Suprapubic skin (tissue), 4 donors: ENCODE data around the gene GRID1. TPM values are rescaled to one million over a fixed set of nuclear protein-coding genes. Genes with fewer than 3 reads are reported as not detected.

Experiments
- DNase-seq, 2 donors: peaks; one replicate each; pipeline ENCODE4 v3.0.0-alpha.2; 2019; ENCODE audit warnings: low spot score in 2 of 2
- H3K27ac ChIP-seq: fragments of 200-600 bp; sonication (generic); one replicate; pipeline ENCODE4 v1.5.1; 2019
- H3K27me3 ChIP-seq: fragments of 200-600 bp; sonication (generic); one replicate; pipeline ENCODE4 v1.5.1; 2019
- H3K36me3 ChIP-seq: fragments of 200-600 bp; sonication (generic); one replicate; pipeline ENCODE4 v1.5.1; 2019
- H3K4me1 ChIP-seq: fragments of 200-600 bp; sonication (generic); one replicate; pipeline ENCODE4 v1.5.1; 2019
- H3K4me3 ChIP-seq: fragments of 200-600 bp; sonication (generic); one replicate; pipeline ENCODE4 v1.5.1; 2019; ENCODE audit warnings: mild to moderate bottlenecking
- H3K9me3 ChIP-seq: fragments of 200-600 bp; sonication (generic); one replicate; pipeline ENCODE4 v1.5.1; 2019
- CTCF ChIP-seq, 2 donors: fragments of 200-600 bp in 1 of 2; fragments of 450-650 bp in 1 of 2; sonication (generic) in 1 of 2; IDR thresholded peaks; one replicate each; pipeline ENCODE4 v1.5.1; 2016 to 2019; ENCODE audit warnings: antibody characterized with exemption in 2 of 2, mild to moderate bottlenecking in 1 of 2, moderate library complexity in 1 of 2
- EP300 ChIP-seq: sonication (generic); formaldehyde crosslinking; IDR thresholded peaks from one replicate; pipeline ENCODE4 v1.6.1; 2017; ENCODE audit warnings: antibody characterized with exemption
- POLR2A ChIP-seq, 2 donors: fragments of 450-650 bp; IDR thresholded peaks; one replicate each; pipeline ENCODE4 v1.6.1; 2017; ENCODE audit warnings: antibody characterized with exemption in 2 of 2, mild to moderate bottlenecking in 2 of 2, moderate library complexity in 2 of 2
- POLR2AphosphoS5 ChIP-seq, 3 donors: sonication (generic); formaldehyde crosslinking; IDR thresholded peaks; one replicate each; pipeline ENCODE4 v1.6.1; 2017; ENCODE audit warnings: antibody characterized with exemption in 3 of 3
- WGBS: methylation state at CpG from one replicate; pipeline ENCODE4 v1.1.5; 2018; 5-methylcytosine and 5-hydroxymethylcytosine counted together
- total RNA-seq, 4 donors: library from RNA; depleted of rRNA; stranded (reverse); fragments of >200 nt; gene quantifications; one replicate each; pipeline ENCODE4 v1.1.0, GENCODE V29; 2016

Gene GRID1
- total RNA-seq, 4 donors from 2014 or later: 1.8 to 3.1 (median 2.4) TPM

- Histone ChIP-seq H3K27ac (peak overlapping the region; percentile 82), H3K36me3 (no peaks in the 10 kb centered on the region), H3K27me3 (no peaks in the 10 kb centered on the region), H3K9me3 (no peaks in the 10 kb centered on the region), H3K4me1 (peaks cover 50% of the 10 kb centered on the region), H3K4me3 (no peak overlapping the region)
- TF ChIP-seq POLR2AphosphoS5 (IDR thresholded peaks at IDR 0.05) (no peak), POLR2A (IDR thresholded peaks at IDR 0.05) (no peak), CTCF (IDR thresholded peaks at IDR 0.05) (no peak), EP300 (no peak)
- WGBS: 72% methylated on average over 4 of the region's 4 CpGs
- no peak for DNase-seq
Measured at GRCh38 chr10:85643171-85643844, 723.3 kb downstream of the GRID1 start.

- Histone ChIP-seq H3K9me3 (no peaks in the 10 kb centered on the region), H3K27me3 (no peaks in the 10 kb centered on the region), H3K36me3 (no peaks in the 10 kb centered on the region), H3K27ac (peak overlapping the region; percentile 82), H3K4me3 (no peak overlapping the region), H3K4me1 (peaks cover 44% of the 10 kb centered on the region)
- WGBS: 26% methylated on average over 4 of the region's 4 CpGs
- DNase-seq: no peak
- no peak for TF ChIP-seq POLR2A (IDR thresholded peaks at IDR 0.05)
- TF ChIP-seq CTCF (IDR thresholded peaks at IDR 0.05): no peak
- TF ChIP-seq EP300: no peak
Measured at GRCh38 chr10:85642421-85643170, 724.0 kb downstream of the GRID1 start.

GRCh38 chr10:85642082-85642420 is 724.5 kb downstream of the GRID1 start:
- H3K9me3 ChIP-seq: no peaks in the 10 kb centered on the region
- 38% methylated on average over 1 of the region's 1 CpG for WGBS
- H3K36me3 ChIP-seq: no peaks in the 10 kb centered on the region
- H3K27ac ChIP-seq: peak overlapping the region; percentile 82
- no peak for TF ChIP-seq CTCF (IDR thresholded peaks at IDR 0.05)
- no peak for TF ChIP-seq EP300
- TF ChIP-seq POLR2AphosphoS5 (IDR thresholded peaks at IDR 0.05): no peak
- TF ChIP-seq POLR2A (IDR thresholded peaks at IDR 0.05): no peak
- H3K4me3 ChIP-seq: no peak overlapping the region
- H3K4me1 ChIP-seq: peaks cover 39% of the 10 kb centered on the region
- no peaks in the 10 kb centered on the region for H3K27me3 ChIP-seq
- no peak for DNase-seq

- WGBS: 38% methylated on average over 6 of the region's 6 CpGs
- peak overlapping the region; percentile 82 for H3K27ac ChIP-seq
- no peaks in the 10 kb centered on the region for H3K27me3 ChIP-seq
- H3K4me3 ChIP-seq: no peak overlapping the region
- no peaks in the 10 kb centered on the region for H3K36me3 ChIP-seq
- TF ChIP-seq POLR2AphosphoS5 (IDR thresholded peaks at IDR 0.05): no peak
- TF ChIP-seq EP300: no peak
- no peak for TF ChIP-seq CTCF (IDR thresholded peaks at IDR 0.05)
- no peak for TF ChIP-seq POLR2A (IDR thresholded peaks at IDR 0.05)
- no peak for DNase-seq
- H3K9me3 ChIP-seq: no peaks in the 10 kb centered on the region
- peaks cover 34% of the 10 kb centered on the region for H3K4me1 ChIP-seq
Measured at GRCh38 chr10:85641479-85642009, 725.1 kb downstream of the GRID1 start.

- TF ChIP-seq POLR2AphosphoS5 (IDR thresholded peaks at IDR 0.05) (no peak), EP300 (no peak), CTCF (IDR thresholded peaks at IDR 0.05) (no peak), POLR2A (IDR thresholded peaks at IDR 0.05) (no peak)
- H3K9me3 ChIP-seq: no peaks in the 10 kb centered on the region
- H3K4me1 ChIP-seq: peaks cover 23% of the 10 kb centered on the region
- H3K4me3 ChIP-seq: no peak overlapping the region
- H3K27ac ChIP-seq: no peak overlapping the region
- H3K27me3 ChIP-seq: no peaks in the 10 kb centered on the region
- no peak for DNase-seq
- H3K36me3 ChIP-seq: no peaks in the 10 kb centered on the region
Measured at GRCh38 chr10:85638797-85639196, 727.8 kb downstream of the GRID1 start.
